Measurements from ENCODE around the gene FLAD1.

DNA sequence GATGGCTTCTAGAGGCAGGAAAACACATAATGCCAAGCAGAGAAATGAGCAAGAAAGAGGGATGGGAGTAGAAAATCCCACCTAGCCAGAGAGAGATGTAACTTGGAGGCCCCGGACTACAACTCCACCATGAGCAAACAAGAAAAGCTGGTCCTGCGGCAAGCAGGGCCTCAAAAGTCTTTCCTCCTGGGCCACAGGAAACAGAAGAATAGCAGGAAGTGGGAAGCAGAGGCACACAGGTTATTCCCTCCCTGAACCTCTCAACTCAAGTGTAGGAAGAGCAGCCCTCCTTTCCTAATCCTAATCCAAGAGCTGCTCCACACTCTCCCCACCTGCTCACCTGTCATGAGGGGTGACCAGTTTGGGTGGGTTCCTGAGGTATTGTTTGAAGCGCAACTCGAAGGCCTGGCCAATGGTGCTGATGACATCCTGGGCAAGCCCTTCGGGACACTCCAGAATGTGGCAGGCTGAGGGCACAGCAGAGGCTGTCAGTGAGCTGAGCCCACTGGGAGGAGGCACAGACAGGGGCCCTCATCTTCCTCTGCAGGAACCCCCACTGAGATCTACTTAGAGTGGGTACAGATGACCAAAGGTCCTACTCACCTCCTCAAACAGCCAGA, 15.7 kb upstream of the FLAD1 start:
- TF ChIP-seq CHD1 (IDR thresholded peaks at IDR 0.05; ENCODE audit: low read depth, low read length) (no peak), POLR2A (IDR thresholded peaks at IDR 0.05; ENCODE audit: low read depth, low read length) (no peak), SMC3 (IDR thresholded peaks at IDR 0.05; ENCODE audit: low read depth, low read length) (no peak)
- TF ChIP-seq, protein P1, sequence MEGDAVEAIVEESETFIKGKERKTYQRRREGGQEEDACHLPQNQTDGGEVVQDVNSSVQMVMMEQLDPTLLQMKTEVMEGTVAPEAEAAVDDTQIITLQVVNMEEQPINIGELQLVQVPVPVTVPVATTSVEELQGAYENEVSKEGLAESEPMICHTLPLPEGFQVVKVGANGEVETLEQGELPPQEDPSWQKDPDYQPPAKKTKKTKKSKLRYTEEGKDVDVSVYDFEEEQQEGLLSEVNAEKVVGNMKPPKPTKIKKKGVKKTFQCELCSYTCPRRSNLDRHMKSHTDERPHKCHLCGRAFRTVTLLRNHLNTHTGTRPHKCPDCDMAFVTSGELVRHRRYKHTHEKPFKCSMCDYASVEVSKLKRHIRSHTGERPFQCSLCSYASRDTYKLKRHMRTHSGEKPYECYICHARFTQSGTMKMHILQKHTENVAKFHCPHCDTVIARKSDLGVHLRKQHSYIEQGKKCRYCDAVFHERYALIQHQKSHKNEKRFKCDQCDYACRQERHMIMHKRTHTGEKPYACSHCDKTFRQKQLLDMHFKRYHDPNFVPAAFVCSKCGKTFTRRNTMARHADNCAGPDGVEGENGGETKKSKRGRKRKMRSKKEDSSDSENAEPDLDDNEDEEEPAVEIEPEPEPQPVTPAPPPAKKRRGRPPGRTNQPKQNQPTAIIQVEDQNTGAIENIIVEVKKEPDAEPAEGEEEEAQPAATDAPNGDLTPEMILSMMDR (conservative IDR thresholded peaks at IDR 0.05; ENCODE audit: low read depth, low read length) = no peak
